GM21360 (cell line): ENCODE measurements around the gene NCAM2.
"Not testable (repeated sequence)": the region's sequence is repeated elsewhere in the genome, so short reads cannot be mapped to it uniquely, and the experiment has no call there.

Experiments used
- ATAC-seq: cut with Tn5 transposase; IDR thresholded peaks from one replicate; pipeline ENCODE4 v1.9.1; 2021; ENCODE audit warnings: mild to moderate bottlenecking, moderate library complexity; ENCODE audit not compliant: unreplicated experiment

The NCAM2 gene

GRCh38 chr21:21097466-21097865 is 99.3 kb downstream of the NCAM2 start:
- no peak for ATAC-seq

- no peak for ATAC-seq
Observed at GRCh38 chr21:21101911-21102310, 103.7 kb downstream of the NCAM2 start.

DNA sequence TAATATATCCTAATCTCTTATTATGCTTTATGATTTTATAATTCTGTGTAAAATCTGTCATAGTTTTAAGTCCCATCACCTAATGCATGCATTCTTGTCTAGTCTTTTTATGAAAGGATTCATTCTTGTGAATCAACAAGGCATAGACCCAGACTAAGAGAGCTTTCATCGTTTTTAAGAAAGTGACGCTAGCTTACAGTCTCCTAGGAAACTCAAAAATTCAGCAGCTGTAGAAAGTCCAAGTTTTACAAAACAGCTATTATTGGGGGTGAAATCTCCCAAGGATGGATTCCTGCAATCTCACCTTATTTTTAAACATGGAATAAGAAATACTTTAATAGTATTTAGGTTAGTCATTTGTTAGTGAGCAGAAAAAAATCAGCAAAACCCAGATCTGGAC is 104.7 kb downstream of the NCAM2 start:
- no peak for ATAC-seq

DNA sequence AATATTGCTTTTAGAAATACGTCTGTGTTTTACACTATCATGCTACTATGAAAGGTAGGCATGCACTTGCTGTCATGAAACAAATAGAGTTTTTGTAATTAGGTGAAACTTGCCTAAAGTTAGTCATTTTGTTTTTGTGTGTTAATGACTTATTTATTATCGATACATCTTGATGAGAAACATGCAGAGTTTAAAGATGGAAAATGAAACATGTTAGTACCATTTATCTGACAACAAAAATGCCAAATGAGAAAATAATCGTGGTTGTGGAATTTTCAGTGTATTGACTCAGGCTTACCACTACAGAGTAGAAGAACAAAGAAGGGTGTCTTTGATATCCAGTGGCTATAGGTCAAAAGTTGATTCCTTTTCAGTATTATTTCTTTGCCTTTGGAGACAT is 105.5 kb downstream of the NCAM2 start:
- ATAC-seq, result no peak

DNA sequence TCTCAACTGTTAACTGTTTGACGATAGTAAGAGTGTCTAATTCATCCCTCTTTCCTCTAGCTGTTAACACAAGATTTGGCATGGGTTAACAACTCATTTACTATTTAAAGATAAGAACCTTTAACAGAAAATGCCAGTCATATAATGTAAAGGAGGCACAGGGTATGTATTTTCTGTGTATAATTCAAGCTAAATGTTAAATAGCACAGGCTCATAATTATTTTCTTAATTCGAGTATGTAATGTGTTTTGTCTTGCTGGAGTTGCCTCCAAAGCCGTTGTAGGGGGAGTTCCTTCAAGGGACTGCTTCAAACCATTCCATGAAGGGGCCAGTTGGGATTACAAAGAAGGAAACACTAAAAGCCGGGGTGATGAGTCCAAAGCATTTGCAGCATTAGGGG is 111.5 kb downstream of the NCAM2 start:
- no peak for ATAC-seq

- ATAC-seq, result no peak
Observed at GRCh38 chr21:21111309-21111920, 113.2 kb downstream of the NCAM2 start.

- ATAC-seq, result no peak
Observed at GRCh38 chr21:21114461-21114860, 116.3 kb downstream of the NCAM2 start.

DNA sequence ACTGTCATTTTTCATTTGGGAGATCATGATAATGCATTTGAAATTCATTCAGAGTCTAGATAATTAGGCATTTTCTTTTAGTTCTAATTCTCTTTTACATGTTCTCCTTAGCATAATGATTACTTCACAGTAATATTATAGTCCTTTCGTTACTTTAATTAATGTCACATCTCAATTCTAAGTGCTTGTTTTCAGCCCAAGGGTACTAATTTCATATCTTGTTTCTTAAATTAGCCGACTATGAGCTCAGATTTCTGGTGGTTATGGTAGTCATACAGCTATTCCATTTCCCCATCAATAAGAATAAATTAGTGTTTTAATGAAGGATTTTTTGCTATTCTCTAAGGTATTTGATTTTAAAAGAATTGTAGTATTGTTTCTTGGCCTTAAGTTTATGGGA is 120.9 kb downstream of the NCAM2 start:
- no peak for ATAC-seq

DNA sequence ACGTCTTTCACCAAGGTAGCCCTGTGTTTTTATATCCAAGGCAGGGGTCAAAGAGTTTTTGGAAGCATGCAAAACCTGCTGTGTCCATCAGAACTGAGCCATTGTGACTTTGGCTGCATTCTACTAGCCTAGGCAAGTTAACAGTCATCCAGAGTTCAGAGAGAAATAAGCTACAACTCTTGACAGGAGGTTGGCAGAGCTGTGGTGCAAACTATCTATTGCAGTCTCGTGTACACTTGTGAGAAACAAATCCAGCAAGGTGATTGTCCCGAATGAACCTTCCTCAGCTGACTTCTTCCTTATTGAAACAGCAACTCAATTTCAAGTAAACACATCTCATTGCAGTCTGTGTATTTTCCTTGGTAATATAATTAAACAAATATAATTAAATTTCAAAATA is 124.5 kb downstream of the NCAM2 start:
- ATAC-seq, result no peak

GRCh38 chr21:21132390-21132789 is 134.2 kb downstream of the NCAM2 start:
- no peak for ATAC-seq

GRCh38 chr21:21137986-21138385 is 139.8 kb downstream of the NCAM2 start:
- ATAC-seq, result no peak

DNA sequence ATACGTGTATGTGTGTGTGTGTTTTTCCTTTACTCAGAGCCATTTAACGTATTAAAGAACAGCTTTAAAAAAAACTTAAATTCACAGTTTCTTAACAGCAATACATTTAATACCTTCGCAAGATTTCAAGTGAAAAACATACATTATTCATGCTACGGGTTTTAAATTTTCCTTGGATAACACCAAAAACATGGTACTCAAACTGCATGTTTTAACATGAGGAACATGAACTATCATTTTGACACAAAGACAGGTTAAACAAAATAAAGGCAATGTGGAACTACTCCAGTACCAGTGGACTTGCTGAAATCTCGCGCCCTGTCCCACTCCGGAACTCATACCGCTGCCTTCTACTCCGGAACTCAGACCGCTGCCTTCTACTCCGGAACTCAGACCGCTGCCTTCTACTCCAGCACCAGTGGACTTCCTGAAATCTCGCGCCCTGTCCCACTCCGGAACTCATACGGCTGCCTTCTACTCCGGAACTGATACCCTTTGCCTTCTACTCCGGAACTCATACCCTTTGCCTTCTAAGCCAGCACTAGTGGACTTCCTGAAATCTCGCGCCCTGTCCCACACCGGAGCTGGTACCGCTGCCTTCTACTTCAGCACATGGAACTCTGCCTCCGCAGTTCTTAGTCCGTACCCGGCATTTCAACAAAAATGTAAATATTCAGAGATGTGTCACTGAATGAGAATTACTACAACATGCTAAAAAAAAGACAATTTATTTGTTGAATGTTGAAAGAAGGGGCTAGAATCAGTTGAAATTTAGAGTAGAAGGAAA is 148.6 kb downstream of the NCAM2 start:
- ATAC-seq, result no peak

DNA sequence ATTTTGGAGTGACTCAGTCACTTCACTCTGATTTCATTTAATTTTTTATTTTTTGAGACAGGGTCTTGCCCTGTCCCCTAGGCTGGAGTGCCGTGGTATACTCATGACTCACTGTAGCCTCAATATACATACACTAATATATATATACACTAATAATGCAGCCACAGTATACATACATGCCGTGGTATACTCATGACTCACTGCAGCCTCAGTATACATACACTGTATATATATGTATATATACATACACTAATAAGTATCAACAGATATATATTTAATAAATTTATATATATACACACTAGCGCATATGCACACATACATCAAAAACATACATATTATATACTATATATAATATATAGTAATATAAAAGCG is 149.2 kb downstream of the NCAM2 start:
- ATAC-seq, result no peak

- ATAC-seq, result no peak
Observed at GRCh38 chr21:21148009-21148408, 149.8 kb downstream of the NCAM2 start.

GRCh38 chr21:21148514-21148913 is 150.3 kb downstream of the NCAM2 start:
- ATAC-seq, result no peak

GRCh38 chr21:21149445-21149844 is 151.2 kb downstream of the NCAM2 start:
- ATAC-seq, result not testable (repeated sequence)

DNA sequence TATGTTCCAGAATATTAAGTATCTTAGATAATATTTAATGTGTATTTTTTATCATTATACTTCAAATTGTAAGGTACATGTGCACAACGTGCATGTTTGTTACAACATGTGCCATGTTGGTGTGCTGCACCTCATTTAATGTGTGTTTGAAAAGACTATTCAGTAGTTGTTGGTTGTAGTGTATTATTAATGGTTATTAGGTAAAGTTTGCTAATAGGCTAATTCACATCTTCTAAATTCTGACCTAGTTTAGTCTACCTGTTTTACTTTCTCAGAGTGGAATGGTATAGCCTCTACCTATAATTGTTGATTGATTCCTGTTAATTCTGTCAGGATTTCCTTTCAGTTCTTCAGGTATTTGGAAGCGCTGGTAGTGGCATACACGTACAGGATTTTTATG is 153.0 kb downstream of the NCAM2 start:
- no peak for ATAC-seq

- ATAC-seq, result no peak
Observed at GRCh38 chr21:21156397-21156796, 158.2 kb downstream of the NCAM2 start.

DNA sequence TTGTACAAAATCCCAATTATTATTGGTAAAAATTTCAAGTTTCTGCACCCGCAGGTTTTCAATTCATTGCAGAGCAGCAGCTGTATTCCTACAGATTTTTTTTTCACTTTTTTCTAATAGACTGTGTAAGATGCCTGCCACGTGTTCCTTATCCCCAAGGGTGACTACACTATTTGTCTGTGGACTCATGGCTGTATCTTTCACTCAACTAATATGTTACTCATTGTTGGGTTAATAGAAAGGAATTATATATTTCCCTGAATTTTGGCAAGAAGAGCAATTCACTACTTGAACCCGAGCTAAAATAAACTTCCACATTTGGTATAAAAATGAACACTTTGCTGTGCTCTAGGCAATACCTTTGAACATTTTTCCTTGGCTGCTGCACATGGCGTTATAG is 158.7 kb downstream of the NCAM2 start:
- ATAC-seq, result no peak

- ATAC-seq, result no peak
Observed at GRCh38 chr21:21158376-21158918, 160.2 kb downstream of the NCAM2 start.

- no peak for ATAC-seq
Observed at GRCh38 chr21:21159253-21159899, 161.2 kb downstream of the NCAM2 start.

- ATAC-seq, result no peak
Observed at GRCh38 chr21:21162786-21163185, 164.6 kb downstream of the NCAM2 start.
